GM12873 (cell line): ENCODE data around the gene NMU.

Experiments
- CTCF ChIP-seq: IDR thresholded peaks from 2 replicates; pipeline ENCODE4 v1.5.1; 2012; ENCODE audit warnings: low read depth, mild to moderate bottlenecking, moderate library complexity, low read length, control low read depth; ENCODE audit not compliant: insufficient read depth; ENCODE audit errors: missing control alignments

Gene NMU

GRCh38 chr4:55609393-55609866 lies 26.7 kb downstream of the NMU start:
- TF ChIP-seq CTCF, result no peak

GRCh38 chr4:55608591-55608990 lies 27.5 kb downstream of the NMU start:
- no peak for TF ChIP-seq CTCF

GRCh38 chr4:55604996-55605395 lies 31.1 kb downstream of the NMU start:
- no peak for TF ChIP-seq CTCF

GRCh38 chr4:55600640-55601039 lies 35.5 kb downstream of the NMU start:
- TF ChIP-seq CTCF, result no peak

- no peak for TF ChIP-seq CTCF
These were observed 37.5 kb downstream of the NMU start for GRCh38 chr4:55598641-55599040.

GRCh38 chr4:55592014-55592413 lies 44.1 kb downstream of the NMU start, which contains the start of gene PDCL2:
PDCL2 (minus strand) TSS chr4:55592245; CDS start chr4:55592109, 136 bp downstream.
- no peak for TF ChIP-seq CTCF

- no peak for TF ChIP-seq CTCF
These were observed 47.9 kb downstream of the NMU start for GRCh38 chr4:55588160-55588559.
